HFFc6 (cell line): Measurements from ENCODE around the gene SORCS2. TPM values are rescaled to one million over a fixed set of nuclear protein-coding genes. Genes with fewer than 3 reads are reported as not detected.

Experiments
- DNase-seq: peaks from one replicate; pipeline ENCODE4 v3.0.0-alpha.2; 2018
- H3K27ac Mint-ChIP-seq: 2 replicates; pipeline ENCODE4 v1.8.0; 2020; ENCODE audit warnings: mild to moderate bottlenecking, mixed read lengths
- H3K27me3 Mint-ChIP-seq: 2 replicates; pipeline ENCODE4 v1.8.0; 2021; ENCODE audit warnings: mild to moderate bottlenecking, moderate library complexity, mixed read lengths; ENCODE audit not compliant: insufficient read depth
- H3K36me3 Mint-ChIP-seq: 2 replicates; pipeline ENCODE4 v1.8.0; 2021; ENCODE audit warnings: low read depth, mixed read lengths
- H3K4me1 Mint-ChIP-seq: 2 replicates; pipeline ENCODE4 v1.8.0; 2020; ENCODE audit warnings: low read depth, mixed read lengths
- H3K4me3 Mint-ChIP-seq: 2 replicates; pipeline ENCODE4 v1.8.0; 2020; ENCODE audit warnings: mild to moderate bottlenecking, moderate library complexity, mixed read lengths
- H3K9me3 Mint-ChIP-seq: 2 replicates; pipeline ENCODE4 v1.8.0; 2020; ENCODE audit warnings: mild to moderate bottlenecking, mixed read lengths
- CTCF ChIP-seq: fragments of 200-600 bp; sonication (generic); IDR thresholded peaks from 2 replicates; pipeline ENCODE4 v1.5.0; 2021; ENCODE audit warnings: antibody characterized with exemption, mild to moderate bottlenecking
- total RNA-seq, 6 experiments: library from RNA; stranded (reverse); fragmentation: NEBNext Ultra II Directional; extraction: Animal tissue kit (Norgen Biotek cat#: 25700); gene quantifications; 2 replicates in 1 of 6; 3 replicates in 5 of 6; pipeline ENCODE4 v1.2.3, GENCODE V29; 2021

Gene SORCS2
- total RNA-seq, 6 experiments from 2014 or later, result 0.05 to 0.15 (median 0.12) TPM; not detected in 3

GRCh38 chr4:7353846-7354610 is 161.7 kb downstream of the SORCS2 start:
- Mint-ChIP-seq H3K4me3 (no peak overlapping the region), H3K9me3 (no peaks in the 10 kb centered on the region), H3K27ac (no peak overlapping the region), H3K4me1 (peaks cover 32% of the 10 kb centered on the region), H3K36me3 (no peaks in the 10 kb centered on the region), H3K27me3 (peaks cover 36% of the 10 kb centered on the region)
- no peak for TF ChIP-seq CTCF
- DNase-seq, result no peak

GRCh38 chr4:7354927-7355326 is 162.6 kb downstream of the SORCS2 start:
- no peak for DNase-seq
- Mint-ChIP-seq H3K4me3 (no peak overlapping the region), H3K27me3 (peaks cover 35% of the 10 kb centered on the region), H3K9me3 (no peaks in the 10 kb centered on the region), H3K27ac (no peak overlapping the region), H3K4me1 (peaks cover 32% of the 10 kb centered on the region), H3K36me3 (no peaks in the 10 kb centered on the region)
- no peak for TF ChIP-seq CTCF

- DNase-seq, result no peak
- Mint-ChIP-seq H3K27ac (no peak overlapping the region), H3K4me1 (peaks cover 32% of the 10 kb centered on the region), H3K4me3 (no peak overlapping the region; the same call in 1 of the 2 replicates), H3K27me3 (peaks cover 29% of the 10 kb centered on the region), H3K36me3 (no peaks in the 10 kb centered on the region), H3K9me3 (no peaks in the 10 kb centered on the region)
- TF ChIP-seq CTCF, result no peak
Observed at GRCh38 chr4:7355795-7356194, 163.5 kb downstream of the SORCS2 start.

GRCh38 chr4:7356667-7357310 is 164.5 kb downstream of the SORCS2 start:
- H3K27me3 Mint-ChIP-seq, result peaks cover 23% of the 10 kb centered on the region

GRCh38 chr4:7357323-7357722 is 165.0 kb downstream of the SORCS2 start:
- peaks cover 19% of the 10 kb centered on the region for H3K27me3 Mint-ChIP-seq
- no peak for TF ChIP-seq CTCF
- no peaks in the 10 kb centered on the region for H3K9me3 Mint-ChIP-seq
- no peak overlapping the region for H3K4me3 Mint-ChIP-seq
- no peak for DNase-seq
- no peak overlapping the region for H3K27ac Mint-ChIP-seq
- no peaks in the 10 kb centered on the region for H3K36me3 Mint-ChIP-seq
- H3K4me1 Mint-ChIP-seq, result peaks cover 32% of the 10 kb centered on the region

More at GRCh38 chr4:7356667-7357310, 164.5 kb downstream of the SORCS2 start:
- no peak for DNase-seq
- no peak for TF ChIP-seq CTCF
- H3K4me3 Mint-ChIP-seq, result no peak overlapping the region
- no peaks in the 10 kb centered on the region for H3K36me3 Mint-ChIP-seq
- peaks cover 32% of the 10 kb centered on the region for H3K4me1 Mint-ChIP-seq
- H3K9me3 Mint-ChIP-seq, result no peaks in the 10 kb centered on the region
- no peak overlapping the region for H3K27ac Mint-ChIP-seq
